ENCODE results near the gene USP17L26. TPM values are rescaled to one million over a fixed set of nuclear protein-coding genes. Genes with fewer than 3 reads are reported as not detected.
"Not testable (repeated sequence)": the region's sequence is repeated elsewhere in the genome, so short reads cannot be mapped to it uniquely, and the experiment has no call there.

Gene USP17L26
- total RNA-seq, result not detected

GRCh38 chr4:9334358-9334757 is at the start of gene USP17L26:
Gene USP17L26, plus strand, starts transcription at chr4:9334658. Its CDS starts 0 bp downstream, at chr4:9334658.
- intact Hi-C loops (cut with DNase I; ENCODE audit: low total_unique reads); H3K4me3 ChIP-seq; H3K36me3 ChIP-seq; H3K9me3 ChIP-seq; H3K27me3 ChIP-seq; DNase-seq (ENCODE audit: low spot score in 2 of 2); H3K27ac ChIP-seq; H3K4me1 ChIP-seq: not testable (repeated sequence)

GRCh38 chr4:9324191-9324590 is 10.3 kb upstream of the USP17L26 start:
- DNase-seq (ENCODE audit: low spot score in 2 of 2); H3K27ac ChIP-seq; H3K27me3 ChIP-seq; H3K36me3 ChIP-seq; intact Hi-C loops (cut with DNase I; ENCODE audit: low total_unique reads); H3K4me3 ChIP-seq; H3K9me3 ChIP-seq; H3K4me1 ChIP-seq: not testable (repeated sequence)

GRCh38 chr4:9324865-9325264 is 9.6 kb upstream of the USP17L26 start, which contains the start of gene USP17L24:
Gene USP17L24, plus strand, starts transcription at chr4:9325165. Its CDS starts 0 bp downstream, at chr4:9325165.
- H3K4me1 ChIP-seq; H3K36me3 ChIP-seq; intact Hi-C loops (cut with DNase I; ENCODE audit: low total_unique reads); DNase-seq (ENCODE audit: low spot score in 2 of 2); H3K4me3 ChIP-seq; H3K9me3 ChIP-seq; H3K27me3 ChIP-seq; H3K27ac ChIP-seq: not testable (repeated sequence)

GRCh38 chr4:9329611-9330010 is 4.8 kb upstream of the USP17L26 start, which contains the start of gene USP17L25:
Gene USP17L25, plus strand, starts transcription at chr4:9329911. Its CDS starts 0 bp downstream, at chr4:9329911.
- intact Hi-C loops (cut with DNase I; ENCODE audit: low total_unique reads); H3K4me3 ChIP-seq; DNase-seq (ENCODE audit: low spot score in 2 of 2); H3K36me3 ChIP-seq; H3K27me3 ChIP-seq; H3K9me3 ChIP-seq; H3K4me1 ChIP-seq; H3K27ac ChIP-seq: not testable (repeated sequence)

- H3K27ac ChIP-seq; DNase-seq (ENCODE audit: low spot score in 2 of 2); H3K27me3 ChIP-seq; intact Hi-C loops (cut with DNase I; ENCODE audit: low total_unique reads); H3K4me1 ChIP-seq; H3K36me3 ChIP-seq; H3K4me3 ChIP-seq; H3K9me3 ChIP-seq: not testable (repeated sequence)
Measured at GRCh38 chr4:9339103-9339502, 4.6 kb downstream of the USP17L26 start, which contains the start of gene USP17L5. Gene USP17L5, plus strand, starts transcription at chr4:9339403. Its CDS starts 0 bp downstream, at chr4:9339403.

GRCh38 chr4:9343848-9344247 is 9.4 kb downstream of the USP17L26 start, which contains the start of gene USP17L27:
Gene USP17L27, plus strand, starts transcription at chr4:9344148. Its CDS starts 0 bp downstream, at chr4:9344148.
- H3K27me3 ChIP-seq; H3K36me3 ChIP-seq; H3K4me1 ChIP-seq; H3K4me3 ChIP-seq; H3K9me3 ChIP-seq; H3K27ac ChIP-seq; DNase-seq (ENCODE audit: low spot score in 2 of 2); intact Hi-C loops (cut with DNase I; ENCODE audit: low total_unique reads): not testable (repeated sequence)

GRCh38 chr4:9348593-9348992 is 14.1 kb downstream of the USP17L26 start, which contains the start of gene USP17L28:
Gene USP17L28, plus strand, starts transcription at chr4:9348893. Its CDS starts 0 bp downstream, at chr4:9348893.
- H3K4me1 ChIP-seq; H3K36me3 ChIP-seq; H3K27ac ChIP-seq; H3K4me3 ChIP-seq; H3K9me3 ChIP-seq; DNase-seq (ENCODE audit: low spot score in 2 of 2); intact Hi-C loops (cut with DNase I; ENCODE audit: low total_unique reads); H3K27me3 ChIP-seq: not testable (repeated sequence)

- H3K36me3 ChIP-seq; DNase-seq (ENCODE audit: low spot score in 2 of 2); H3K4me3 ChIP-seq; H3K27ac ChIP-seq; H3K4me1 ChIP-seq; H3K27me3 ChIP-seq; H3K9me3 ChIP-seq; intact Hi-C loops (cut with DNase I; ENCODE audit: low total_unique reads): not testable (repeated sequence)
Measured at GRCh38 chr4:9350866-9351265, 16.4 kb downstream of the USP17L26 start.

GRCh38 chr4:9353338-9353737 is 18.9 kb downstream of the USP17L26 start, which contains the start of gene USP17L29:
Gene USP17L29, plus strand, starts transcription at chr4:9353638. Its CDS starts 0 bp downstream, at chr4:9353638.
- H3K27ac ChIP-seq; H3K4me3 ChIP-seq; H3K36me3 ChIP-seq; H3K27me3 ChIP-seq; intact Hi-C loops (cut with DNase I; ENCODE audit: low total_unique reads); H3K4me1 ChIP-seq; H3K9me3 ChIP-seq; DNase-seq (ENCODE audit: low spot score in 2 of 2): not testable (repeated sequence)

- H3K27me3 ChIP-seq; H3K27ac ChIP-seq; intact Hi-C loops (cut with DNase I; ENCODE audit: low total_unique reads); H3K36me3 ChIP-seq; H3K9me3 ChIP-seq; DNase-seq (ENCODE audit: low spot score in 2 of 2); H3K4me3 ChIP-seq; H3K4me1 ChIP-seq: not testable (repeated sequence)
Measured at GRCh38 chr4:9362829-9363228, 28.4 kb downstream of the USP17L26 start, which contains the start of gene USP17L30. Gene USP17L30, plus strand, starts transcription at chr4:9363129. Its CDS starts 0 bp downstream, at chr4:9363129.

GRCh38 chr4:9379881-9380280 is 45.4 kb downstream of the USP17L26 start:
- intact Hi-C loops (cut with DNase I; ENCODE audit: low total_unique reads); H3K4me1 ChIP-seq; H3K4me3 ChIP-seq; H3K27me3 ChIP-seq; H3K9me3 ChIP-seq; H3K36me3 ChIP-seq; DNase-seq (ENCODE audit: low spot score in 2 of 2); H3K27ac ChIP-seq: not testable (repeated sequence)
